GM19324 (cell line): ENCODE data around the gene CCDC182.

Experiments
- ATAC-seq: cut with Tn5 transposase; IDR thresholded peaks from one replicate; pipeline ENCODE4 v1.9.1; 2021; ENCODE audit warnings: mild to moderate bottlenecking, moderate library complexity; ENCODE audit not compliant: unreplicated experiment, low FRiP score

Gene CCDC182

GRCh38 chr17:57758654-57759053 lies 13.6 kb upstream of the CCDC182 start:
- no peak for ATAC-seq

- ATAC-seq = no peak
Measured at GRCh38 chr17:57757735-57758134, 12.6 kb upstream of the CCDC182 start.

- ATAC-seq = no peak
Measured at GRCh38 chr17:57756951-57757350, 11.9 kb upstream of the CCDC182 start.

- ATAC-seq = no peak
Measured at GRCh38 chr17:57755480-57756070, 10.5 kb upstream of the CCDC182 start.

GRCh38 chr17:57752031-57752905 lies 7.2 kb upstream of the CCDC182 start:
- ATAC-seq = no peak

GRCh38 chr17:57751348-57751971 lies 6.4 kb upstream of the CCDC182 start:
- no peak for ATAC-seq

GRCh38 chr17:57750895-57751294 lies 5.8 kb upstream of the CCDC182 start:
- no peak for ATAC-seq

- no peak for ATAC-seq
Measured at GRCh38 chr17:57750109-57750871, 5.2 kb upstream of the CCDC182 start.

GRCh38 chr17:57749701-57750100 lies 4.6 kb upstream of the CCDC182 start:
- ATAC-seq = no peak

- ATAC-seq = no peak
Measured at GRCh38 chr17:57747221-57748017, 2.3 kb upstream of the CCDC182 start.

- no peak for ATAC-seq
Measured at GRCh38 chr17:57746221-57746620, 1.1 kb upstream of the CCDC182 start.

- no peak for ATAC-seq
Measured at GRCh38 chr17:57744195-57745170, 616 bp downstream of the CCDC182 start.

GRCh38 chr17:57740235-57740528 lies 4.9 kb downstream of the CCDC182 start:
- no peak for ATAC-seq

GRCh38 chr17:57739402-57740234 lies 5.5 kb downstream of the CCDC182 start:
- peak; percentile 44 for ATAC-seq

GRCh38 chr17:57737450-57737849 lies 7.6 kb downstream of the CCDC182 start:
- ATAC-seq = no peak

- ATAC-seq = peak; percentile 18
Measured at GRCh38 chr17:57735707-57736106, 9.4 kb downstream of the CCDC182 start.

GRCh38 chr17:57735230-57735629 lies 9.9 kb downstream of the CCDC182 start:
- peak; percentile 62 for ATAC-seq

- ATAC-seq = no peak
Measured at GRCh38 chr17:57733085-57733484, 12.0 kb downstream of the CCDC182 start.
